HG02623 (cell line): Measurements from ENCODE around the gene APOD.
"Not testable (repeated sequence)": the region's sequence is repeated elsewhere in the genome, so short reads cannot be mapped to it uniquely, and the experiment has no call there.

Experiments used
- ATAC-seq: cut with Tn5 transposase; IDR thresholded peaks from one replicate; pipeline ENCODE4 v1.9.1; 2021; ENCODE audit warnings: moderate library complexity; ENCODE audit not compliant: unreplicated experiment

Gene APOD

DNA sequence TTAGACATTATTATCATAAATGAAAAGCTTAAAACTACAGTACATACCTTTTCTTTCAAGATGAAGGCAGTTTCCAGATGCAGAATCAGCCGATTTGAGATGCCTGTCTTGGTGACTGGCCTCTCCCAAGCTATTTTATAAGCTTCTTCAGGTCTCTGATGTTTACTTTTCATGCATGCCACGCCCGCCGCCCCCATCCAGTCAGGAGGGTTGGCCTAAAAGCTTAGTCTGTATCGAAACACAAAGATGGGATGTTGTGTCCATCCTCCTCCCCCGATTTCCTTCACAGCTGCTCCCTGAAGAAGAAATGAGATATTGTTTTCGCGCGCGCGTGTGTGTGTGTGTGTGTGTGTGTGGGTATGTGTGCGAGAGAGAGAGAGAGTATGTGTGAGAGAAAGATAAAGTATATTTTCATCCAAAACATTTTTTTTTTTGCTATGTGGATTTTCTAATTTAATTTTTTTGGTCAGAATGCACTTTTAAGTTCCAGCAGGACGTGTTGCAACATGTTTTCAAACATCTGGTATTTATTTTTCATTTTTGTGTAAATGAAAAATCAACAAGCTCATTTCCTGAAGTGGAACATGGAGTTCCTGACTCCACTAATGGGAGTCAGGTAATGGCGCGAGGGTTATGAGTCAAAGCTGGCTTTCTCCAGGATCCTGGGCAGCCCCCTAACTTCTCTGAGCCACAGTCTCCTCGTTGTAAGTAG is at the start of gene APOD:
Gene APOD, minus strand, starts transcription at position 110 of the 712 bp plus-strand sequence. CDS start 4,479 bp downstream, outside the sequence.
- ATAC-seq = no peak

GRCh38 chr3:195633351-195633750 is 49.6 kb upstream of the APOD start:
- not testable (repeated sequence) for ATAC-seq

- not testable (repeated sequence) for ATAC-seq
These were observed 48.9 kb upstream of the APOD start for GRCh38 chr3:195632501-195633185.

GRCh38 chr3:195632046-195632445 is 48.3 kb upstream of the APOD start:
- ATAC-seq = not testable (repeated sequence)

- ATAC-seq = not testable (repeated sequence)
These were observed 47.3 kb upstream of the APOD start for GRCh38 chr3:195630938-195631495.

DNA sequence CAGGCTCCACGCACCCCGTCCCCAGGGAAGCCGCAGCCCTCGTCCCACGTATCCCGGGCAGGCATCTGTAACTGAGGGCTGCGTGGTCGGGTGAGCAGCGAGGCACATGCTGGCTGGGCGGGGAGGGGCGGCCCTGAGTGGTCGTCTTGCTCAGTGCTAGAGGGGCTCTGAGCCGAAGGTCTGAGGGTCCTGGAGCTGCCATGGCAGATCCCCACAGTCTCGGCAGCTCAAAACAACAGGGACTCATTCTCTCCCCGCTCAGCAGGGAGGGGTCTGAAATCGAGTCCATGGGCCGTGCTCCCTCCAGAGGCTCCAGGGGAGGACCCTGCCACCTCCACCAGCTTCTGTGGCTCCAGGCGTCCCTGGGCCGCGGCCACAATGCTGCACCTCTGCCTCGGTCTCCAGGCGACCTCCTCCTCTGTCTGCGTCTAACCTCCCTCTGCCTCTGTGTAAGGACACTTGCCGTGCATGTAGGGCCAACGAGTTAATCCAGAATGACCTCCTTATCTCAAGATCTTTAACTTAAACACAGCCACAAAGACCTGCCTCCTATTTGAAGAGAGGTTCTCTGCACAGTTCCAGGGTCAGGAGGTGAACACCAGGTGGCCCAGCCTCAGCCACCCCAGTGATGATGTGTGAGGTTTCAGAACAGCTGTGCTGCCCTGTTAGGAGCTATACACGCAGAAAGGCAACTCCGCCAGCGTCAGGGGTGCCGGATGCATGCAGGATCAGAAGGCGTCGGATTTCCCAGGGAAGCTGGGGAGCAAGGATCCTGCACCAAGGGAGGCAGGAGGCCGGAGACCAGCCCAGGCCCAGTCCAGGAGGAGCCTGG is 46.6 kb upstream of the APOD start:
- not testable (repeated sequence) for ATAC-seq

GRCh38 chr3:195629682-195630081 is 45.9 kb upstream of the APOD start:
- not testable (repeated sequence) for ATAC-seq

GRCh38 chr3:195628386-195628920 is 44.7 kb upstream of the APOD start:
- not testable (repeated sequence) for ATAC-seq

DNA sequence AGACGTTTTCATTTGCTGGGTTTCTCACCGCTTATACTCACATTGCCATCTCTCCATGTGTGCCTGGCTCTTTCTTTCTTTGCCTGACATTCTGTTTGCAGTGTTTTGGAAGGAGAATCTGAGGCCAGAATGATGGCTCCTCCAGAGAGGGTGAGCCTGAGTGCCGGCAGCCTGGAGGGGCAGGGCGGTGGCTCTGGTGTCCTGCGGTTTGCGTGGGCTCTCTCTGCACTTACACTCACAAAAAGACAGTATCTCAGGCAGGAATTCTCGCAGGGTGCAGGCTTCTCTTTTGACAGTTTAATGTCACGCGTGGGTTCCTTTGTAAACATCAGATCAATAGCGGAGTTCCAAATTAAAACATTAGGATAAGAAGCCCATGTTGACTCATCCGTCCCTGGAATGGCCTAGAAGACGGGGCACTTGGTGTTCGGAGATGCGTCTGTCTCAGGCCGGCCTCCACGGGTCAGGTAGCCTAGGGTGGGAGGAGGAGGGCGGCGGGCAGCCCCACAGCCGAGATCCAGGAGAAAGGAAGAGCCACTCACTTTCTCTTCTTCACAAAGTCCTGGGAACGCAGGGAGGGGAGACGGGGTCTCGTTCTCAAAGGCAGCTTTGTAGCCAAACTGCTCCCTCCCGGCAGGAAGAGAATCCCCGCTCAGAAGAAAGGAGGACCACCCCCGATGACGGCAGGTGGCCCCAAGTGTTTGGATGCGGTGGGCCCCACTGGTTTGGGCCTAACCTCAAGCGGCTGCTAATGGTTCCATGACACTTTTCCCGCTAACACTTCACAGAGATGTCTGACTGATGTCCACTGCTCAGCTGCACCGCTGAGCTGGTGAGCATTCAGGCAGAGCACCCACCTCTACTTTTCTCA is 44.0 kb upstream of the APOD start:
- not testable (repeated sequence) for ATAC-seq

DNA sequence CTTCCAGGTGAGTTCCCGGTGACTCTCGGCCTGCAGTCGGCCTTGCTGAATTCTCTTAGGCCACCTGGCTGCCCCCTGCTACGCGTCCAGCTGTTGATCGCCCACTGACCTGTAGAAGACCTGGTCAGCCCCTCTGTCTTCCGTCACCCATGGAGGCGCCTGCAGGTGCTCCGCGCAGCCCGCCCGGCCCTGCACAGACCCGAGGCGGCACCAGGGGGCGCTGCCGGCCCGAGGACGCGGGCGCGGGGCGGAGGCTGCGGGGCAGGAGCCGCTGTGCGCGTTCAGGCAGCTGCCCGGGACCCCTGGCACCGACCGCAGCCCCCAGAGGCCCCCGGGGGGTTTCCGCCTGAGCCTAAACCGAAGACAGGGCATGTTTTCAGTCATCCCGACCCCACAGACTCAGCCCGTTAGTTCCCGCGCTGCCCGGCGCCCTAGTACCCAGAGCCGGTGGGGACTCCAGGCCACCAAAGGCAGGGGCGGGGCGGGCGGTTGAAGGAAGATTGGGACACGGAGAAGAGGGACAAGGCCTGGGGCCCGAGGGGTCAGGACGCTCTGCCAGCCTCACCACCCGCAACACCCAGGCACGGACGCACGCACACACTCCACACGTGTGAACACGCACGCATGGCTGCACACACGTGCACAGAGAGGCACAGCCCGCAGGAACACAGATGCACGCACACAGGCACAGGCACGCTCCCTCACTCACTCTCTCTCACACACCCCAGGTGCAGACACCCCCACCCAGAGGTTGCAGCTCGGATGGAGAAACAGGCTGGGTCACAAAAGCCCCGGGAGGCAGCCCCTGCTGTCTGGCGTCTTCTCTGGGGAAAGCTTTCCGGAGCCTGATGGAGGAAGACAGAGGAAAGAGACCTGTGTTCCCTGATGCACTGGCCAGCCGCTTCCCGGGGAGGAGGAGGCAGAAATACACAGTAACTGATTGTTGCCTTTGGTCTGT is 41.1 kb upstream of the APOD start:
- ATAC-seq = peak; percentile 65

DNA sequence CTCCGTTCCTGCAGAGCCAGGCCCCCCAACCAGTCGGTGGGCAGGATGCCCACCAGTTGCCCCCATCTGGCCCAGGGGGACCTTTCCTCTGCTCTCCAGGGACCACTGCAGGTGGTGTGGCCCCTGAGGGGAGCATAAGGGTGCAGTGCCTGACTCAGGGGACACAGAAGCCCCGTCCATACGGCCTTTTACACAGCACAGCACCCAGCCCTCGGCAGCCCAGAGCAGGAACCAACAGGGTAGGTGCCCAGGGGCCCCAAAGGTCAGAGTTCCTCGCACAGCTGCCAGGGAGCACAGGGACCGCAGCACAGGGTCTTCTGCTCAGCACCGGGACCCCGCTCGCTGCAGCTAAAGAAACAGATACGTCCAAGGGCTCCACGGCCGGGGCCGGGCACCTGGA is 40.4 kb upstream of the APOD start:
- not testable (repeated sequence) for ATAC-seq

DNA sequence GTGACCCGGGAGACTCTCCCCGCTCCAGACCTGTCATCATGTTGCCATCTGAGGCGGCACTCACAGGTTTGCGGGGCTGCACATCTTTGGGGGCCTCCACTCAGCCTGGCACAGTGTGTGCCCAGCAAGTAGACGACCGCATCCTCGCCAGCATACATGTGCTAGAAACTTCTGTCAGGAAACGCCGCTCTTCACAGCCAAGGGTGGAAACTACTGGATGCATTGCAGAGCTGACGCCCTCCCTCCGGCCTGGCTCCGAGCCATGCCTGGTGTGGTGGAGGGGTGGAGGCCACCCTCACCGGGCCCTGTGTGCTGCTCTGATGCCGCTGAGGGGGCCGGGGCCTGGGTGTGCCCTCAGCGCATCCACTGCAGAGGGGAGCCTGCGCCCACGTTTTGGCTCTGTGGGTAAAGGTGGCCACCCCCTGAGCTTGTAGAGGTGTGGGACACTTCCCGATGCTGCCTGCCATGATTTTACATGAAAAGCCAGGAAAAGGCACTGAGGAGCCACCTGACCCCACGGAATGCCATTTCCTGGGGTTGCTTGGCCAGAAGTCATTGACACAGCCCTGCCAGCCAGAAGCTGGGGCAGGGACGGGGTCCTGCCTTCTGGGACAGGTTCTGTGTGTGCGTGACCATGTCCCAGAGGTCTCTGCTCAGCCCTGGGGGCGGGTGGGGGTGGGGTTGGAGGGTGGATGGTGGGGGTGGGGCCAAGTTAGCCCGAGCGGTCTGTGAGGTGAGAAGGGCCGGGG is 39.7 kb upstream of the APOD start:
- ATAC-seq = not testable (repeated sequence)

DNA sequence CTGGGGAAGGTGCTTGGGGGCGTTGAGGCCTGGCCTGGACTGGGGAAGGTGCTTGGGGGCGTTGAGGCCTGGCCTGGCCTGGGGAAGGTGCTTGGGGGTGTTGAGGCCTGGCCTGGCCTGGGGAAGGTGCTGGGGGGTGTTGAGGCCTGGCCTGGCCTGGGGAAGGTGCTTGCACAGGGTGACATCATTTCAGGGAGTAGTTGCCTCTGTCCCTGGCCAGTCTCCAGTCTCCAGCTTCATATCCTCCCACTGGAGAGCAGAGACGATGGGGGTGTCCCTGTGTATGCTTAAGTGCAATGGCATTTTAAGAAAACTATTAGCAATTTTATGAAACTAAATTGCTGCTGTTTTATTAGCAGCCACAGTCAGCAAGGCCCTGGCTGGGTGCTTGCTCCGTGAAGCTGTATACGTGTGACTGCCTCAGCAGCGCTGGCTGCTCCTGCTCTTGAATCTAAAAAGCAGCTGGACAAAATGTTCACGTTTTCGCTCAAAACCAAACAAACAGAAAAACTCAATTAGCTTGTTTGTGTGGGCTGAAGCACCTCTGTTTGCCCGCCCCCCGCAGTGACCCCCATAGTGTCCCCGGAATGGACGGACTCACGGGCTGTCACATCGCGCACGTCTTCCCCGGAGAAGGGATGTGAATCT is 38.9 kb upstream of the APOD start:
- ATAC-seq = not testable (repeated sequence)

GRCh38 chr3:195622012-195622411 is 38.3 kb upstream of the APOD start:
- ATAC-seq = not testable (repeated sequence)

GRCh38 chr3:195621095-195621494 is 37.4 kb upstream of the APOD start:
- ATAC-seq = not testable (repeated sequence)

GRCh38 chr3:195620476-195620875 is 36.7 kb upstream of the APOD start:
- ATAC-seq = not testable (repeated sequence)

GRCh38 chr3:195619591-195620369 is 36.0 kb upstream of the APOD start:
- ATAC-seq = not testable (repeated sequence)
